IPS-18a (cell line): ENCODE results near the gene MYL5.

ENCODE experiments used
- H3K27ac ChIP-seq: one replicate; pipeline ENCODE4 v1.5.1; 2013; ENCODE audit warnings: low read length
- H3K27me3 ChIP-seq: one replicate; pipeline ENCODE4 v1.6.1; 2013; ENCODE audit warnings: mild to moderate bottlenecking, low read length; ENCODE audit not compliant: control insufficient read depth, insufficient read depth
- H3K36me3 ChIP-seq: one replicate; pipeline ENCODE4 v1.6.1; 2013; ENCODE audit warnings: low read depth, low read length; ENCODE audit not compliant: control insufficient read depth
- H3K4me1 ChIP-seq: one replicate; pipeline ENCODE4 v1.6.1; 2013; ENCODE audit warnings: low read depth, low read length; ENCODE audit not compliant: control insufficient read depth
- H3K4me3 ChIP-seq: one replicate; pipeline ENCODE4 v1.5.1; 2013; ENCODE audit warnings: low read length
- H3K9ac ChIP-seq: one replicate; pipeline ENCODE4 v1.6.1; 2013; ENCODE audit warnings: mild to moderate bottlenecking, low read length, moderate library complexity
- H3K9me3 ChIP-seq: one replicate; pipeline ENCODE4 v1.6.1; 2013; ENCODE audit warnings: low read depth, low read length; ENCODE audit not compliant: control insufficient read depth

MYL5 gene

DNA sequence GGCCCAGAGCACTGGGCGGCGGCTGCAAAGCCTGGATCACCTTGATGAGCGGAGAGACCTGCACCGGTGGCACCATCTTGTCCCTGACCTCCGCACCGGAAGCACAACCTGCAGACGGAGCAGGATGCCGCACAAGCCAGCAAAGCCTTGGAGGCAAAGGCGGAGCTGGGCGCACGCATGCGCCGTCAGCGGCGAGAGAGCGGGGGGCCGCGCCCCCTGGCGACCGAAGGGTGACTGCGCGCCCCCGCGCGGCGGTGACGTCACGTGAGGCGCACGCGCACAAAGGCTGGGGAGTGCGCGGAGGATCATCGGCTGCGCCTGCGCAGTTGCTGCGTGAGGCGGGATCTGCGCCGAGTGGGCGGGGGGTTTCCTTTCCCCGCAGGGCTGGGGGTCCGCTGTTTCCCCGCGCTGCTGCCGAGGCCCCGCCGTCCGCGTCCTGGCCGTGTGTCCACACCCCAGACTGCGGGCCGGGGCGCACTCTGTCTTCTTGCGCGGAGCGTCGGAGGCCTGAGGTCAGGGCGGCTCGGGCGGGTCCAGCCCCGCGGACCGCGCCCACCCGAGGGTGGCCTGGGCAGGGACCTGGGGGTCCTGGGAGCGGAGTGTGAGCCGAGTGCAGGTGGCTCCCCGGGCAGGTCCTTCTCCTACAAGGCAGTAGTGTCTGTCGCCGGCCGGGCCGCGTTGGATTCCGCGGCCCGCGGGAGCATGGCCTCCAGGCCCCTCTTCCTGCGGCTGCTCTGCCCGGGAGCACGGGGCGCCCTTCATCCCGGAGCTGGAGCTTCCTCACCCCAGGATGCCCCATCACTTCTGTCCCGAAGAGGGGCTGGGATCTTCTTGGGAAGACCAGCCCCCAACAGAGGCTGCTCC is at the start of gene MYL5, which contains the start of gene ATP5ME:
Gene MYL5 (plus strand): TSS at position 371 of the 864 bp plus-strand sequence. CDS start 3,485 bp downstream, outside the sequence.
Gene ATP5ME (minus strand): TSS at position 105 of the 864 bp plus-strand sequence. CDS start 29 bp downstream, at position 76.
- H3K27ac ChIP-seq = peak within 1 kb of the TSS; percentile 50
- H3K36me3 ChIP-seq = peaks cover 14% of the 10 kb centered on the region
- no peaks in the 10 kb centered on the region for H3K27me3 ChIP-seq
- peak within 1 kb of the TSS; percentile 80 for H3K4me3 ChIP-seq
- no peaks in the 10 kb centered on the region for H3K4me1 ChIP-seq
- no peaks in the 10 kb centered on the region for H3K9me3 ChIP-seq
- peak within 1 kb of the TSS; percentile 84 for H3K9ac ChIP-seq

DNA sequence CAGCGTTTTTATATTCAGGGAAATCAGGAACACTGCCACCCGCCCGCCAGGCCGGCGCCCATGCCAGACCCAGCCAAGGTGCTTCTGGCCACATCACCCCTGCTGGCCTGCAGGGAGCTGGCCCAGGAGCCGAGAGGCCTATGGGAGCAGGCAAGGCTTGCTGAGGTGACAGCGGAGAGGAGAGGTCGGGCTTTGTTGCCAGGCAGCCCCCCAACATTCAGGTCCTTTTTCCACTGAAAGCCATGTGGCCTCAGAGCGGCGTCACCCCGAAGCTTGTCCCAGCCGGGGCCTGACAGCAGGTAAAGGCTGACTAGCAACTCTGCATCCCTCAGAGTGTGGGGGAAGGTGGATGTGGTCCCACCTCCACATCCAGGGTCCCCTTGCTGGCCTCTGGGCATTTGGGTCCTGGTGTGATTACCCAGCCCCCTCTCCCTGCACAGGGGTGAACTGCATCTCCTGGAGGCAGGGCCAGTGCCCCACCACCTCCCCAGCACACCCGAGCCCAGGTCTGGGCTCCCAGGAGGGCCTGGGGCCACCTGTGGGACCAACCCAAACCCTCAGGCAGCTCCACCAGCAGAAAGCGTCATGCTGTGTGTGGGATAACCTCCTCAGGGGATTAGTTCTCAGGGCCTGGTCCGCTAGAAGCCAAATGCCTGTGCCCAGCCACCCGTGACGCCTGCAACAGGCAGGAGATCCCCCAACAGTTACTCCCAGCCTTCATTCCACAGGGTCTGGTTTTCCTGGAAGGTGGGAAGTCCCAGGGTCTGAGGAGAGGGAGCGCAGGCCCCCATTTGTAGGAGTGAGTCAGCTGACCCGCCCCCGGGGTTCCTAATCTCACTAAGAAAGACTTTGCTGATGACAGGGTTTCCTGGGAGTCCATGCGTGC is 49.4 kb upstream of the MYL5 start, which contains the start of gene PDE6B:
Gene PDE6B (plus strand): TSS at position 869 of the 886 bp plus-strand sequence. CDS start 54 bp downstream, outside the sequence.
- H3K27me3 ChIP-seq = no peaks in the 10 kb centered on the region
- peaks cover 12% of the 10 kb centered on the region for H3K4me1 ChIP-seq
- no peak within 1 kb of the TSS for H3K9ac ChIP-seq
- H3K9me3 ChIP-seq = no peaks in the 10 kb centered on the region
- no peaks in the 10 kb centered on the region for H3K36me3 ChIP-seq
- H3K4me3 ChIP-seq = no peak within 1 kb of the TSS
- H3K27ac ChIP-seq = no peak within 1 kb of the TSS

DNA sequence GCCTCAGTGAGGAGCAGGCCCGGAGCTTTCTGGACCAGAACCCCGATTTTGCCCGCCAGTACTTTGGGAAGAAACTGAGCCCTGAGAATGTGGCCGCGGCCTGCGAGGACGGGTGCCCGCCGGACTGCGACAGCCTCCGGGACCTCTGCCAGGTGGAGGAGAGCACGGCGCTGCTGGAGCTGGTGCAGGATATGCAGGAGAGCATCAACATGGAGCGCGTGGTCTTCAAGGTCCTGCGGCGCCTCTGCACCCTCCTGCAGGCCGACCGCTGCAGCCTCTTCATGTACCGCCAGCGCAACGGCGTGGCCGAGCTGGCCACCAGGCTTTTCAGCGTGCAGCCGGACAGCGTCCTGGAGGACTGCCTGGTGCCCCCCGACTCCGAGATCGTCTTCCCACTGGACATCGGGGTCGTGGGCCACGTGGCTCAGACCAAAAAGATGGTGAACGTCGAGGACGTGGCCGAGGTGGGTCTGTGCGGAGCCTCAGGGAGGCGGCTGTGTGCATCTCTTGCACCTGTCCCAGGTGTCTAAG is 48.6 kb upstream of the MYL5 start:
- no peaks in the 10 kb centered on the region for H3K27me3 ChIP-seq
- H3K9me3 ChIP-seq = no peaks in the 10 kb centered on the region
- no peak overlapping the region for H3K9ac ChIP-seq
- no peak overlapping the region for H3K4me3 ChIP-seq
- H3K27ac ChIP-seq = no peak overlapping the region
- peaks cover 12% of the 10 kb centered on the region for H3K4me1 ChIP-seq
- no peaks in the 10 kb centered on the region for H3K36me3 ChIP-seq

DNA sequence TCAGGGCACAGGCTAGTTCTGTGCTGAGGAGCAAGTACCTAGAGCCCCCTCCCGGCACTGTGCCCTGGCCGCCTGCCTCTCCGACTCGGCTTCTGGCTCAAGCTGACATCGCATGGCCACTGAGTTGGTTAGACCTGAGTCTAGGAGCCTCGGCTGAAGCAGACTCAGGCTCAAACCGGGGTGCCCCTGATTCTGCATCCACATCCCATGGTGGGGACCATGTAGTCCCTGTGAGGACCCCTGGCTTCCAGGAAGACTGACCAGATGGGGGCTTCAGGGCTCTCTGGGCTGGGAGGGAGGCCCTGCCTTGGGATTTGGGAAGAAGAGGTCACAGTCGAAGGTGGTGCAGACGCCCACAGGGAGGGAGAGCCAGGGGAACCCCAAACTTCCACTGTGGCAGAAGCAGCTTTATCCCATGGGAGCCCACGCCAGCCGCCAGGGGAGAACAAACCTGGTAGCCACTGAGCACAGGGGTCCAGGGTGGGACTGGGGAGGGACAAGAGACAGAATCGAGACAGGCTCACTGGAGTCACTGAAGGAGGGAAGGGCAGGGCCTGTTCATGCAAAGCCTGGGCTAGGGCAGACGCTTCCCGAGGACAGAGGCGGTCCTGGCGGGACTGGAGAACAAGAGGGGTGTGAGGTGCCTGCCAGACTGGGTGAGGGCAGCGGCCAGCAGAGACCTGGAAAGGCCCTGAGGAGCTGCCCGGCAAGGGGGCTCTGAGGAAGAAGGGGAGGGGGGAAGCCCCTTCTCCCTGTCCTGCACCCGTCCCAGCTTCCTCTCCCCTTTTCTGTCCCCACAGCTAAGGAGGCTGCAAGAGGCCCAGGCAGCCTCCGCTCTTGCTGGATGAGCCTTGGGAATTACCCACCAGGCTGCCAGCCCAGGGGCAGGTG is 47.9 kb upstream of the MYL5 start:
- Histone ChIP-seq H3K4me3 (no peak overlapping the region), H3K27ac (no peak overlapping the region)

DNA sequence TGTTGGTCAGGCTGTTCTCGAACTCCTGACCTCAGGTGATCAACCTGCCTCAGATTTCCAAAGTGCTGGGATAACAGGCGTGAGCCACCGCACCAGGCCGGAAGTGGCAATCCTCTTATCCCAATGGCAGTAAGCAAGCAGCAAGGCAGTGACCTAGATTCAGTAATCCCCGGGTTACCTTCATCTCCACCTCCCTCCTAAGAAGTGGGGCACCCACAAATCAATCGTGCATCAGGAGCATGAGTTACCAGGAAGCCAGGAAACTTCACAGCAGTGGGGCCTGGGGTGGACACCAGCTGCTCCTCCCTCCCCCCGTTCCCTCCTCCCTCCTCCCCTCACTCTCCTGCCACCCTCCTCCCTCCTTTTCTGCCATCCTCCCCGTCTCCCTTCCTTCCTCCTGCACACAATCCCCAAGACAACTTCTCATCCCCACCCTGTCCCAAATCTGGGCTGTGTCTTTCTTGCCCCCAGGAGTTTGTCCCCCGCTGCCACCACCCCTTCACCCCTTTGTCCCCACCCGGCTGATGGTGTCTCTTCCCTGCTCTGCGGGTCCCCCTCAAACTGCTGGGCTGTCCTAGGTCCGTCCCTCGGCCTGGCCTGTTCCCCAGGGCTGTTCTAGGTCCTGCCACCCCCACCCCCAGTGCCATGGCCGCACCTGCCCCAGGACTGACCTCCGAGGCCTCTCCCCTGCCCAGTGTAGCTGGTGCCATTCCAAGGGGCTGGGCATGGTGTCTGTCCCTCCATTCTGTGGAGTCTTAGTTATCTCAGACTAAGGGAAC is 46.8 kb upstream of the MYL5 start:
- no peaks in the 10 kb centered on the region for H3K27me3 ChIP-seq
- H3K9me3 ChIP-seq = no peaks in the 10 kb centered on the region

More for the DNA sequence above, 47.9 kb upstream of the MYL5 start:
- peaks cover 12% of the 10 kb centered on the region for H3K4me1 ChIP-seq
- H3K36me3 ChIP-seq = no peaks in the 10 kb centered on the region
- H3K9ac ChIP-seq = no peak overlapping the region
- H3K9me3 ChIP-seq = no peaks in the 10 kb centered on the region
- no peaks in the 10 kb centered on the region for H3K27me3 ChIP-seq

DNA sequence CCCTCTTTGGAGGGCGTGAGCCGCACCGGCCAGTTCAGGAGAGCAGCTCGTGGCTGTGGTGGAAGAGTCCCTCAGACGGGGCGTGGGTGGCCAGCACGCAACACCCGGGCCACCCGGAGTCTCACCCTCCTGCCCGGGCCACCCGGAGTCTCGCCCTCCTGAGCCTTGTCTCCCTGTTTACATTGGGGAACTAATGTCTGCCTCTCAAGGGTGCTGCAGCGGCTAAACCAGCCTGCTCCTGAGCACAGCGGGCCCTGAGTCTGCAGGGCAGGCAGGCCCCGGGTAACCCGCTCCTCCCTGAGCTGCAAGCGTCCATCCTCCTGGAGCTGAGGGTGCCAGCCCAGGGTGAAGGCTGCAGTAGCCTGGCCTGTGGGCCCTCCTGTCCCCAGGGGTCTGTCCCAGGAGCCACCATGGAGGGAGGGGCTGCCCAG is 46.0 kb upstream of the MYL5 start:
- Histone ChIP-seq H3K27ac (no peak overlapping the region), H3K9ac (no peak overlapping the region), H3K27me3 (no peaks in the 10 kb centered on the region), H3K4me3 (no peak overlapping the region), H3K4me1 (peaks cover 12% of the 10 kb centered on the region), H3K36me3 (no peaks in the 10 kb centered on the region), H3K9me3 (no peaks in the 10 kb centered on the region)

More for the DNA sequence above, 46.8 kb upstream of the MYL5 start:
- Histone ChIP-seq H3K36me3 (no peaks in the 10 kb centered on the region), H3K4me3 (no peak overlapping the region), H3K27ac (no peak overlapping the region), H3K9ac (no peak overlapping the region), H3K4me1 (peaks cover 12% of the 10 kb centered on the region)

DNA sequence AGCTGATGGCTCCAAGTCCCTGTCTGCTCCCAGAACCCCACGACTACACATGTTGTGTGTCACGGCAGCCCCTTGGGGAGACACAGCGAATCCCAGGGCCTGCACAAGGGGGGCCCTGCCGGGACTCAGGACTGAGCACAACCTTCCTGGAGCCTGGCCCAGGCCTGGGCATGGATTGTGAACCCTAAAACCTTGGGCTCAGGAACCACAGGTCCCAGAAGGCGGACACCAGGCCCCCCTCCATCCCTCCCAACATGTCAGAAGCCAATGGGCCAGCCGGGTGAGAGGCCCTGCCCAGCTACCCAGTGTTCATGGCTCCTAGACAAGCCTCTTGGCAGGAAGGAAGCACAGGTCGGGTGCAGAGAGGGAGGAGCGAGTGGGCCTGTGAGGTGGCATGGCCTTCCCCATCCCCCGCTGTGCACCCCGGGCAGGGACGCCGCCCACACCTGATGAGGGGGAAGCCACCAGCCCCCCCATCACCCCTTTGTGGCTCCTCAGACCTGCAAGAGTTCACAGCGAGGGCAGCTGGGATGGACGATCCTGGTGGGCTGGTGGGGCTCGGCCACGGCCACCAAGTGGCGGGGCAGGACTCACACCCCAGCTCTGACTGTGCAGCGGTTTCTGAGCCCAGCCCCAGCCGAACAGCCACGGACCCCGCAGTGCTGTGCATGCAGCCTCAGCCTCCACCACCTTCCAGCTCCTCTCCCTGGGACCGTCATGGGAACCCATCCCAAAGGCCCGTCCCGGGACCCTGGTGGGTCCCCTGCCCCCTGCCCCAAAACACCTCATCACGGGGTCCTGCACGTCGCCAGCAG is 45.3 kb upstream of the MYL5 start:
- Histone ChIP-seq H3K27me3 (no peaks in the 10 kb centered on the region), H3K4me3 (no peak overlapping the region)

GRCh38 chr4:629636-629914 is 44.8 kb upstream of the MYL5 start:
- Histone ChIP-seq H3K9ac (no peak overlapping the region), H3K27ac (no peak overlapping the region), H3K27me3 (no peaks in the 10 kb centered on the region), H3K4me1 (peaks cover 12% of the 10 kb centered on the region), H3K9me3 (no peaks in the 10 kb centered on the region), H3K36me3 (no peaks in the 10 kb centered on the region), H3K4me3 (no peak overlapping the region)

More for the DNA sequence above, 45.3 kb upstream of the MYL5 start:
- H3K27ac ChIP-seq = no peak overlapping the region
- H3K4me1 ChIP-seq = peaks cover 12% of the 10 kb centered on the region
- no peak overlapping the region for H3K9ac ChIP-seq
- H3K36me3 ChIP-seq = no peaks in the 10 kb centered on the region
- H3K9me3 ChIP-seq = no peaks in the 10 kb centered on the region

DNA sequence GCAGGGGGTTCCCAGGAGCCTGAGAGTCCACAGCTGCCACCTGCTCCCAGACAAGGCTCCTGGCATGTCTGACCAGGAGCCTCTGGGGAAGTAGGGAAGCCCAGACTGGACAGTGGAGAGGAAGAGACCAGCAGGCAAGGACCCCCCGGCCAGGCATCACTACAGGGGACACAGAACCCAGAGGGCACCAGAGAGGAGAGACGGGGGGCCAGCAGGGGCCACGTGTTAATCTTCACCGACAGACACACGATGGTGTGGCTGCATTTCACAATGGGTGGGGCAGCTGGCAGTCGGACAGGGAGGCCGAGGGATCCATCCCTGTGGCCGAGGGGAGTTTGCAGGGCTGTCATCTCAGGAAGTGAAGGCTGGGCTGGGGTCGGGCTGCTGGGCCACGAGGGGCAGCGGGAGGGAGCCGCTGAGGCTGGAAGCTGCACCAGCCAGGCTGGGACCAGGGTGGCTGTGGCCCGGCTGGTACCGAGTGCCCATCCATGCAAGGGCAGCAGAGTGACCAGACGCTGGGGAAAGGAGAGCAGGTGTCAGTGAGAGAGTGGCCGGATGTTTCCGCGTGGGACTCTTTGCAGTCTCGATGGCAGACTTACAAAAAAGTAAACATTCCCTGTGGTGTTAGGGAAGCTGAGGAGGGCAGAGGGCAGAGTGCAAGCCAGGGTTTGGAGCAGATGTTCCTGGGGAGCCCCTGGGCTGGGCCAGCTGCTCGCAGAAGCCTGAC is 44.3 kb upstream of the MYL5 start:
- Histone ChIP-seq H3K9me3 (no peaks in the 10 kb centered on the region), H3K4me3 (no peak overlapping the region), H3K9ac (no peak overlapping the region), H3K36me3 (no peaks in the 10 kb centered on the region), H3K4me1 (peaks cover 7% of the 10 kb centered on the region), H3K27ac (no peak overlapping the region), H3K27me3 (no peaks in the 10 kb centered on the region)
